Measurements from ENCODE around the gene PLXNA4.

PLXNA4 gene

DNA sequence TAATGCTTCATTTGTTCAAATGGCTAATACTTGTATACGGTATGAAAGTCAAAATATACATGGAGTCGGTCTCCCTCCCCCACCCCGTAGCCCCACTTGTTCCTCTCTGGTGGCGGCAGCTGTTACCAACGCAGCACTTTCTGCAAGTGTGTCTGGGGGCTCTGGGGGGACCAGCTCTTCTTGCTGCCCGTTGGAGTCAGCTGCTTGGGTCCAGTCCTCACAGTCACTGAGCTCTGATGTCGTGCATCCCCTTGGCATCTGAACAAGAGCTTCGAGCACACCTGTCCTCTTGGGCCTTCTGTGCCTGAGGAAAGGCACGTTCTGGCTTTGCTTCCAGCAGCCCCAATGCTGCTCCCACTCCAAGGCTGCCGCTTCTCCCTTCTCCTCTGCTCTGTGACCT lies 493.1 kb downstream of the PLXNA4 start:
- Histone ChIP-seq H3K4me3 (ENCODE audit: insufficient read depth, low read length, poor library complexity, severe bottlenecking) (no peak overlapping the region), H4K20me1 (ENCODE audit: low read depth, low read length) (no peaks in the 10 kb centered on the region), H2AFZ (ENCODE audit: low read depth, low read length, severe bottlenecking) (no peak overlapping the region), H3K9me3 (ENCODE audit: insufficient read depth, low read length) (no peaks in the 10 kb centered on the region), H3K4me2 (ENCODE audit: low read depth, low read length, poor library complexity, severe bottlenecking) (no peak overlapping the region), H3K36me3 (ENCODE audit: low read length) (no peaks in the 10 kb centered on the region), H3K27me3 (ENCODE audit: low read length) (no peaks in the 10 kb centered on the region), H3K9ac (ENCODE audit: low read length) (no peak overlapping the region), H3K79me2 (ENCODE audit: insufficient read depth, low read length) (no peaks in the 10 kb centered on the region), H3K9me2 (replicated peaks; ENCODE audit: insufficient read depth, low read length) (no peaks in the 10 kb centered on the region), H3F3A (ENCODE audit: insufficient read depth) (no peaks in the 10 kb centered on the region), H3K27ac (ENCODE audit: low read depth, low read length) (no peak overlapping the region)
- TF ChIP-seq EZH2phosphoT487 (conservative IDR thresholded peaks at IDR 0.05; ENCODE audit: low read length), result no peak
- TF ChIP-seq, protein P1, sequence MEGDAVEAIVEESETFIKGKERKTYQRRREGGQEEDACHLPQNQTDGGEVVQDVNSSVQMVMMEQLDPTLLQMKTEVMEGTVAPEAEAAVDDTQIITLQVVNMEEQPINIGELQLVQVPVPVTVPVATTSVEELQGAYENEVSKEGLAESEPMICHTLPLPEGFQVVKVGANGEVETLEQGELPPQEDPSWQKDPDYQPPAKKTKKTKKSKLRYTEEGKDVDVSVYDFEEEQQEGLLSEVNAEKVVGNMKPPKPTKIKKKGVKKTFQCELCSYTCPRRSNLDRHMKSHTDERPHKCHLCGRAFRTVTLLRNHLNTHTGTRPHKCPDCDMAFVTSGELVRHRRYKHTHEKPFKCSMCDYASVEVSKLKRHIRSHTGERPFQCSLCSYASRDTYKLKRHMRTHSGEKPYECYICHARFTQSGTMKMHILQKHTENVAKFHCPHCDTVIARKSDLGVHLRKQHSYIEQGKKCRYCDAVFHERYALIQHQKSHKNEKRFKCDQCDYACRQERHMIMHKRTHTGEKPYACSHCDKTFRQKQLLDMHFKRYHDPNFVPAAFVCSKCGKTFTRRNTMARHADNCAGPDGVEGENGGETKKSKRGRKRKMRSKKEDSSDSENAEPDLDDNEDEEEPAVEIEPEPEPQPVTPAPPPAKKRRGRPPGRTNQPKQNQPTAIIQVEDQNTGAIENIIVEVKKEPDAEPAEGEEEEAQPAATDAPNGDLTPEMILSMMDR (IDR thresholded peaks at IDR 0.05; ENCODE audit: insufficient read depth, low read length, poor library complexity, severe bottlenecking), result no peak

GRCh38 chr7:132082394-132082793 lies 493.9 kb downstream of the PLXNA4 start:
- Histone ChIP-seq H3K27me3 (ENCODE audit: low read length) (no peaks in the 10 kb centered on the region), H3K27ac (ENCODE audit: low read depth, low read length) (no peak overlapping the region), H3K4me3 (ENCODE audit: insufficient read depth, low read length, poor library complexity, severe bottlenecking) (no peak overlapping the region), H3K9me3 (ENCODE audit: insufficient read depth, low read length) (no peaks in the 10 kb centered on the region), H3K79me2 (ENCODE audit: insufficient read depth, low read length) (no peaks in the 10 kb centered on the region), H3K4me2 (ENCODE audit: low read depth, low read length, poor library complexity, severe bottlenecking) (no peak overlapping the region), H3F3A (ENCODE audit: insufficient read depth) (no peaks in the 10 kb centered on the region), H4K20me1 (ENCODE audit: low read depth, low read length) (no peaks in the 10 kb centered on the region), H3K9ac (ENCODE audit: low read length) (no peak overlapping the region), H3K9me2 (replicated peaks; ENCODE audit: insufficient read depth, low read length) (no peaks in the 10 kb centered on the region), H3K36me3 (ENCODE audit: low read length) (no peaks in the 10 kb centered on the region), H2AFZ (ENCODE audit: low read depth, low read length, severe bottlenecking) (no peak overlapping the region)
- TF ChIP-seq, protein P1 (IDR thresholded peaks at IDR 0.05; ENCODE audit: insufficient read depth, low read length, poor library complexity, severe bottlenecking), result no peak
- TF ChIP-seq EZH2phosphoT487 (conservative IDR thresholded peaks at IDR 0.05; ENCODE audit: low read length), result no peak

- H3K27ac ChIP-seq (ENCODE audit: low read depth, low read length), result no peak overlapping the region
- H3K9ac ChIP-seq (ENCODE audit: low read length), result no peak overlapping the region
- no peaks in the 10 kb centered on the region for H4K20me1 ChIP-seq (ENCODE audit: low read depth, low read length)
- H3K36me3 ChIP-seq (ENCODE audit: low read length), result no peaks in the 10 kb centered on the region
- H3F3A ChIP-seq (ENCODE audit: insufficient read depth), result no peaks in the 10 kb centered on the region
- no peak overlapping the region for H2AFZ ChIP-seq (ENCODE audit: low read depth, low read length, severe bottlenecking)
- H3K79me2 ChIP-seq (ENCODE audit: insufficient read depth, low read length), result no peaks in the 10 kb centered on the region
- TF ChIP-seq, protein P1 (IDR thresholded peaks at IDR 0.05; ENCODE audit: insufficient read depth, low read length, poor library complexity, severe bottlenecking), result no peak
- TF ChIP-seq EZH2phosphoT487 (conservative IDR thresholded peaks at IDR 0.05; ENCODE audit: low read length), result no peak
- no peaks in the 10 kb centered on the region for H3K27me3 ChIP-seq (ENCODE audit: low read length)
- no peaks in the 10 kb centered on the region for H3K9me2 ChIP-seq (replicated peaks; ENCODE audit: insufficient read depth, low read length)
- H3K4me3 ChIP-seq (ENCODE audit: insufficient read depth, low read length, poor library complexity, severe bottlenecking), result no peak overlapping the region
- no peak overlapping the region for H3K4me2 ChIP-seq (ENCODE audit: low read depth, low read length, poor library complexity, severe bottlenecking)
- H3K9me3 ChIP-seq (ENCODE audit: insufficient read depth, low read length), result no peaks in the 10 kb centered on the region
Measured at GRCh38 chr7:132081686-132082085, 494.6 kb downstream of the PLXNA4 start.
